TTC549 (cell line): ENCODE results near the gene BACH2.
"Not testable (repeated sequence)": the region's sequence is repeated elsewhere in the genome, so short reads cannot be mapped to it uniquely, and the experiment has no call there.

Experiments
- FAIRE-seq: peaks from 2 replicates; lab custom pipeline; 2012; peaks lifted over from hg19 to GRCh38; lab: Jason Lieb, UNC

Gene BACH2

GRCh38 chr6:90209527-90209926, 87.1 kb downstream of the BACH2 start:
- FAIRE-seq, result no peak

DNA sequence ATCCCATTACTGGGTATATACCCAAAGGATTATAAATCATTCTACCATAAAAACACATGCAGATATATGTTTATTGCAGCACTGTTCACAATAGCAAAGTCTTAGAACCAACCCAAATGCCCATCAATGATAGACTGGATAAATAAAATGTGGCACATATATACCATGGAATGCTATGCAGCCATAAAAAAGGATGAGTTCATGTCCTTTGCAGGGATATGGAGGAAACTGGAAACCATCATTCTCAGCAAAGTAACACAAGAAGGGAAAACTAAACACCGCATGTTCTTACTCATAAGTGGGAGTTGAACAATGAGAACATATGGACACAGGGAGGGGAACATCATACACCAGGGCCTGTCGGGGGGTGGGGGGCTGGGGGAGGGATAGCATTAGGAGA, 88.0 kb downstream of the BACH2 start:
- FAIRE-seq, result not testable (repeated sequence)

- FAIRE-seq, result no peak
Measured at GRCh38 chr6:90204327-90205056, 92.2 kb downstream of the BACH2 start.

GRCh38 chr6:90203672-90204071, 93.0 kb downstream of the BACH2 start:
- no peak for FAIRE-seq

- no peak for FAIRE-seq
Measured at GRCh38 chr6:90202156-90202555, 94.5 kb downstream of the BACH2 start.

DNA sequence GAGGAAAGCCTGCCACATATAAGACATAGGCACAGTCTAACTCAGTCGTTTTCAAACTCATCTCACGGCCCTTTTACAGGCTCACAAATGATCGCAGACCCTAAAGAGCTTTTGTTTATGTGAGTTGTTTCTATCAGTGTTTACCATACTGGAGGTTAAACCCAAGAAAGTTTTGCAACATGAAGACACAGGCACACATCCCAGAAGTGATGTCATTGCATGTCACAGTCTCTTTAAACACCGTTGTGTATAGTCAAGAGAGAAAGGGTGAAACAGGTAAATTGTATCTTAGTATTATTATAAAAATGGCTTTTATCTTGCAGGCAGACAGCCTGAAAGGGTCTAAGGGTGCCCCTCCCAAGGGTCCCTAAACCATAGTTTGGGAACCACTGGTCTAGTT, 96.7 kb downstream of the BACH2 start:
- FAIRE-seq, result no peak

- FAIRE-seq, result no peak
Measured at GRCh38 chr6:90198758-90199425, 97.8 kb downstream of the BACH2 start.

GRCh38 chr6:90197854-90198496, 98.7 kb downstream of the BACH2 start:
- FAIRE-seq, result no peak

DNA sequence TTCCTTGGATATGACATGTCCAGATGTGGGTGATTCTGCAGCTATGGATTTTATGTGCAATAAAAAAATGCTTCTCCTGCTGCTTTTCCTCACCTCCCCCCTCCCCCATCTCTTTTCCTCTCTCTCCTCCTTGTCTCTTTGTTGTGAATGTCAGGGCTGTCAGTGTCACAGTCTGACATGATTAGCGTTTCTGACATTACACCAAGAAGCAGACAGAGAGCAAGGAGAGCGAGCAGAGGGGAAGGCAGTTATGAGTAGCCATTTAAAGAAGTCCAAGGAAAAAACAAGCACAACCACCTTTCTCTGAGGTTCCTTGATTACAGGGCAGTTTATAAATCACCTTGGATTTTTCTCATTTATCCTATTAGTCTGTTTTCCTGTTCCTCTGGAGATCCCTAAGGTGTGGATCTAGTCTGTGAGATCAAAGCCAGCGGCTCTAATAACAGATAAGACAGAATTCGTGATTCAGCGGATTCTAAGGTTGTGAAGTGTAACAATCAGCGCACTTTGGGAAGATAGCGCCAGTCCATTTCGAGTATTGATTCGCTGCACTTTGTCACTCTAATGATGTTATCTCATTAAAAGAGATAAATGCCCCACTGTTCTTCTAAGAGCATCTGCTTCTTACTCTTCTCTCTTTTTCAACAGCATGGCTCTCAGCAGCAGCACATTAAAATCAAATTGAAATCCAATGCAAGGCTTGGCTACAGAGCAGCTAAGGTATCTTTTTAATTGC, 101.4 kb downstream of the BACH2 start:
- FAIRE-seq, result no peak

DNA sequence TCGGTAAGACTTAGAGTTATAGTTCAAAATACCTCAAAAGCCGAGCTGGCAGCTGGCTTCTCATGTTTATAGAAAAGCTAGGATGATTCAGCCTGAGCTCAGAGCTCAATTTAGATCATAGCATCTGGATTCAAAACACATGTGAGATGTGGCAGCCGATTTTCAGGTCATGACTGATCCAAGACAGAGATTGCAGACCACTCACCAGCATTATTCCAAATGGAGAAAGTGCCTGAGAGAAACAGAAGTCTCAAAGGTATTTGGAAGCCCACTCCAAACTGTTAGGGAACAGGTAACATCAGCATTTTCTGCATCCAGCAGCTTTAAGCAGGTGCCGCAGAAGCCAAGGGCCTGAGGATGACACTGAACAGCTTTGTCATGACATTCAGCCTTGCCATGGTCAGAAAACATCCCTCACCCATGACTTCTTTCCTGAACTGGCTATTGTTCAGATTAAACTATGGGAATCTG, 102.2 kb downstream of the BACH2 start:
- FAIRE-seq, result no peak

DNA sequence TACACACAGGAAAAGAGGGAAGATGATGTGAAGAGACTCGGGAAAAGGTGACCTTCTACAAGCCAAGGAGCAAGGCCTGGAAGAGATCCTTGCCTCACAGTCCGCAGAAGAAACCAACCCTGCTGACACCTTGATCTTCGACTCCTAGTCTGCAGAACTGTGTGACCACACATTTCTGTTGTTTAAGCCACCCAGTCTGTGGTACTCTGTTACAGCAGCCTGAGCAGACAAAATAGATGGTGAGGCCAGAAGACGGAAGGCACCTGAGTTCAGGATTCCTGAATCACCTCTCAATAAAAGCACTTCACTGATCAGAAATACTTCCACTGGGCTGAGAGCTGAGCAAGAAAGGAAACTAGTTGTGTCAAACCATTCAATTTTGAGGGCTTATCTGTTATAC, 103.3 kb downstream of the BACH2 start:
- no peak for FAIRE-seq

- FAIRE-seq, result no peak
Measured at GRCh38 chr6:90192857-90193256, 103.8 kb downstream of the BACH2 start.

GRCh38 chr6:90190752-90191395, 105.8 kb downstream of the BACH2 start:
- no peak for FAIRE-seq

DNA sequence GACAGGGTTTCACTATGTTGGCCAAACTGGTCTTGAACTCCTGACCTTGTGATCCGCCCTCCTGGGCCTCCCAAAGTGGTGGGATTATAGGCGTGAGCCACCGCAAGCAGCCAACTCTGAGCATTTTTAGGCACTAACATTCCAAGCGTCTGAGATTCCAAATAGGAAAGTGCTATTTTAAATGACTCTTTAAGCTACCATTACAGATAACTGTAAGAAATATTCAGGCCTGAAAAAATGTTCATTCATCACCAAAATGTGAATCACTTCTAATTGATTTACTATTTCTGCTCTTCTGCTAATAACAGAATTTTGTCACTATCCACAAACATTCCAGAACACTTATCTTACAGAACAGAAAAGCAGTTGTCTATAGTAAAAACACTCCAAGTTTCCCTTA, 106.5 kb downstream of the BACH2 start:
- no peak for FAIRE-seq

GRCh38 chr6:90187437-90188121, 109.1 kb downstream of the BACH2 start:
- FAIRE-seq, result no peak

- FAIRE-seq, result no peak
Measured at GRCh38 chr6:90186637-90187371, 109.8 kb downstream of the BACH2 start.

GRCh38 chr6:90186026-90186425, 110.6 kb downstream of the BACH2 start:
- no peak for FAIRE-seq

DNA sequence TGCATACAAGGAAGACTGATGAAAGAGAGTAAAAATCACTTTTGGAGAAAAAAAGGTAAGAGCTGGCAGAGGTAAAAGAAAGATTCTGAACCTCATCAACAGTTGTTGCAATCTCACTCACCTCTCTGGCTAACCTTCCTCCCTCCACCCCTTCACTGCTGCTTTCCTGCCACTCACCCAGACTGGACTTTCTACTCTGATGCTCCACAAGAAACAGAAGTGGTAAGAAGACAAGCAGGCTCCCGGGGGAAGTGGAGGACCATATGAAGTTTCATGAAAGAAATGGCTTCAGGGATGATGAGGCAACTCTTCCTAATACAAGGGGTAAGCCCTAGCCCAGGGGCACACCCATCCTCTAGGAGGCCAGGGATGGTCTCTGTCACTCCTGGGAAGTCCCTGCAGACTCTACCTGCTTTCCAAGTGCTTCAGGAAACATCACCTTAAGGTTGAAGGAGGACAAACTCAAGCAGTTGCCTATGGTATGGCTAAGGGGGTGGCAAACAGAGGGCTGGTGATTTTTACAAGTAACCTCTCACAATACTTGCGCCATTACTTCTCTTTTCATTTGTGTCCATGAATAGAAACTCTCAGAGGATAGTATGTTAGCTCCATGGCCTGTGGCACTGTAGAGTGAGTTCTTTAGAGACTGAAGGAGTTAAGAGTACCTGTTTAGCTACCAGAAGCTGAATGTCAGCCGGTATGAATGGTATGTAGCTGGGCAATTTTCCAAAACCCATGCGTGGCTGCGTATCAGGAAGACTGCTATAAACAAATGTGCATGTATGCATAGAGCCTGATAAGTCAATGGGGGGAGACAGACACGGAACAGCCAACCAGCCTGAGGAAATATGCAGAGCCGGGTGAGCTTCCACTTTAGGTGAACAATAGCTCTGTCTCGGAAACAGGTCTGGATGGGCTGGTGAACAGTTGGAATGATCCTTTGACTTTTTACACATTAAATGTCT, 112.0 kb downstream of the BACH2 start:
- no peak for FAIRE-seq

- no peak for FAIRE-seq
Measured at GRCh38 chr6:90183587-90184333, 112.9 kb downstream of the BACH2 start.
